Stomach (tissue), 4 donors: ENCODE data around the gene ABCA10.

Experiments used
- CTCF ChIP-seq, 7 experiments: fragments of 450-650 bp in 4 of 7; fragments of 200-600 bp in 3 of 7; sonication (generic) in 3 of 7; IDR thresholded peaks; one replicate each; pipeline ENCODE4 v1.5.1; 2016 to 2019; ENCODE audit warnings: antibody characterized with exemption in 7 of 7, control low read depth in 2 of 7, mild to moderate bottlenecking in 1 of 7
- POLR2A ChIP-seq, 4 donors: fragments of 450-650 bp; IDR thresholded peaks; one replicate each; pipeline ENCODE4 v1.6.1; 2016; ENCODE audit warnings: antibody characterized with exemption in 4 of 4, control low read depth in 2 of 4, mild to moderate bottlenecking in 1 of 4, moderate library complexity in 1 of 4
- POLR2AphosphoS5 ChIP-seq, 3 donors: sonication (generic); formaldehyde crosslinking; IDR thresholded peaks; one replicate each; pipeline ENCODE4 v1.6.1; 2016; ENCODE audit warnings: antibody characterized with exemption in 3 of 3

GRCh38 chr17:69246726-69247375 is 18.2 kb upstream of the ABCA10 start:
- peak in 3 of 7 experiments; percentile 37 to 53 (median 50) for TF ChIP-seq CTCF (IDR thresholded peaks at IDR 0.05)
- TF ChIP-seq POLR2A (IDR thresholded peaks at IDR 0.05) = no peak
- no peak for TF ChIP-seq POLR2AphosphoS5 (IDR thresholded peaks at IDR 0.05)
